Caco-2 (cell line): ENCODE results near the gene DOCK4. TPM values are rescaled to one million over a fixed set of nuclear protein-coding genes. Genes with fewer than 3 reads are reported as not detected.

Source experiments
- BruUV-seq: library from RNA; stranded (reverse); fragments of 400-500 nt; replicated peaks from 2 replicates; lab custom pipeline; 2021; lab: Mats Ljungman, UMichigan
- CTCF ChIA-PET: fragments of 300-600 bp; sonication (Branson Sonifier 250); formaldehyde crosslinking; loops from one replicate; lab custom pipeline; 2022; ENCODE audit warnings: antibody characterized with exemption; lab: Charles Lee
- POLR2A ChIA-PET: fragments of 300-600 bp; sonication (Branson Sonifier 250); formaldehyde crosslinking; loops from one replicate; lab custom pipeline; 2022; ENCODE audit warnings: antibody characterized with exemption; lab: Charles Lee
- DNase-seq, 2 experiments: peaks; one replicate each; pipeline versions ENCODE4 v3.0.0 to v3.0.0-alpha.2; 2020 to 2022
- H3K27me3 ChIP-seq: replicated peaks from 2 replicates; pipeline ENCODE4 v1.6.0; 2011; ENCODE audit warnings: low read length; ENCODE audit not compliant: control insufficient read depth, insufficient read depth
- H3K36me3 ChIP-seq: 2 replicates; pipeline ENCODE4 v1.5.1; 2011; ENCODE audit warnings: low read length; ENCODE audit not compliant: control insufficient read depth, insufficient read depth
- H3K4me1 ChIP-seq: fragments of 250-450 bp; sonication (Bioruptor Pico); 2 replicates; pipeline ENCODE4 v1.5.1; 2020; ENCODE audit warnings: mild to moderate bottlenecking
- H3K4me3 ChIP-seq: 2 replicates; pipeline ENCODE4 v1.5.1; 2011; ENCODE audit warnings: low read depth, mild to moderate bottlenecking, control low read depth, low read length
- H3K9me3 ChIP-seq: fragments of 250-450 bp; sonication (Bioruptor Pico); 2 replicates; pipeline ENCODE4 v1.5.1; 2020; ENCODE audit warnings: mild to moderate bottlenecking, moderate library complexity
- H3K27ac Mint-ChIP-seq: one replicate; pipeline ENCODE4 v1.8.0; 2022; ENCODE audit warnings: mixed read lengths; ENCODE audit not compliant: unreplicated experiment
- H3K27me3 Mint-ChIP-seq: one replicate; pipeline ENCODE4 v1.8.0; 2022; ENCODE audit warnings: mixed read lengths; ENCODE audit not compliant: insufficient read depth, unreplicated experiment
- H3K36me3 Mint-ChIP-seq: one replicate; pipeline ENCODE4 v1.8.0; 2022; ENCODE audit warnings: mild to moderate bottlenecking, mixed read lengths; ENCODE audit not compliant: insufficient read depth, unreplicated experiment
- H3K4me1 Mint-ChIP-seq: one replicate; pipeline ENCODE4 v1.8.0; 2022; ENCODE audit warnings: low read depth, mixed read lengths; ENCODE audit not compliant: unreplicated experiment
- H3K4me3 Mint-ChIP-seq: one replicate; pipeline ENCODE4 v1.8.0; 2022; ENCODE audit warnings: mild to moderate bottlenecking, moderate library complexity, mixed read lengths; ENCODE audit not compliant: unreplicated experiment
- H3K9me3 Mint-ChIP-seq: one replicate; pipeline ENCODE4 v1.8.0; 2022; ENCODE audit warnings: mixed read lengths; ENCODE audit not compliant: unreplicated experiment
- CTCF ChIP-seq, 2 experiments: fragments of 200-600 bp in 1 of 2; IDR thresholded peaks; 1 replicate in 1 of 2; 2 replicates in 1 of 2; pipeline versions ENCODE4 v1.5.1 to v1.8.0; 2011 to 2022; ENCODE audit warnings: antibody characterized with exemption in 1 of 2, control low read depth in 1 of 2, inconsistent platforms in 1 of 2, low read depth in 1 of 2, low read length in 1 of 2, mild to moderate bottlenecking in 1 of 2, moderate library complexity in 1 of 2; ENCODE audit not compliant: insufficient read depth in 1 of 2, severe bottlenecking in 1 of 2, unreplicated experiment in 1 of 2
- intact Hi-C: fragments of 100-400 bp; cut with micrococcal nuclease; formaldehyde crosslinking; loops from one replicate; pipeline ENCODE4 v1.10.0; 2022; ENCODE audit not compliant: unreplicated experiment
- total RNA-seq: library from RNA; stranded (reverse); gene quantifications from 2 replicates; pipeline ENCODE4 v1.2.3, GENCODE V29; 2022

The DOCK4 gene
- total RNA-seq, 1 experiment from 2014 or later = 2.0 TPM

- POLR2A ChIA-PET = no interaction called here
- BruUV-seq = no TSS peak
- Mint-ChIP-seq H3K36me3 (no peaks in the 10 kb centered on the region), H3K9me3 (no peaks in the 10 kb centered on the region), H3K4me1 (no peaks in the 10 kb centered on the region), H3K4me3 (no peak overlapping the region), H3K27me3 (no peaks in the 10 kb centered on the region), H3K27ac (no peak overlapping the region)
- Histone ChIP-seq H3K4me1 (peaks cover 3% of the 10 kb centered on the region; the same call in 1 of the 2 replicates), H3K36me3 (no peaks in the 10 kb centered on the region), H3K9me3 (no peaks in the 10 kb centered on the region), H3K27me3 (no peaks in the 10 kb centered on the region), H3K4me3 (no peak overlapping the region)
- intact Hi-C loops = loop anchor here (1.0 kb wide), 4 partner anchors 21 to 734 kb away; no protein-coding TSS in a partner anchor
- TF ChIP-seq CTCF (IDR thresholded peaks at IDR 0.05; ENCODE audit: insufficient read depth in 1 of 2, low read depth in 1 of 2, low read length in 1 of 2, severe bottlenecking in 1 of 2, unreplicated experiment in 1 of 2) = no peak
- DNase-seq = no peak
- CTCF ChIA-PET = interaction anchor here (1.0 to 1.7 kb wide), 6 partner anchors 8 to 651 kb away, joined by 3 to 43 read pairs (median 3); no protein-coding TSS in a partner anchor
These were observed 443.4 kb downstream of the DOCK4 start for GRCh38 chr7:111762799-111763198.

- Mint-ChIP-seq H3K9me3 (no peaks in the 10 kb centered on the region), H3K36me3 (no peaks in the 10 kb centered on the region), H3K4me3 (no peak overlapping the region), H3K27me3 (no peaks in the 10 kb centered on the region), H3K27ac (no peak overlapping the region), H3K4me1 (no peaks in the 10 kb centered on the region)
- no peak for DNase-seq
- H3K4me3 ChIP-seq = no peak overlapping the region
- no peaks in the 10 kb centered on the region for H3K9me3 ChIP-seq
- TF ChIP-seq CTCF (IDR thresholded peaks at IDR 0.05; ENCODE audit: insufficient read depth in 1 of 2, low read depth in 1 of 2, low read length in 1 of 2, severe bottlenecking in 1 of 2, unreplicated experiment in 1 of 2) = no peak
- POLR2A ChIA-PET = no interaction called here
- no peaks in the 10 kb centered on the region for H3K36me3 ChIP-seq
- no peaks in the 10 kb centered on the region for H3K27me3 ChIP-seq
- intact Hi-C loops = no loop called here
- peaks cover 3% of the 10 kb centered on the region; the same call in 1 of the 2 replicates for H3K4me1 ChIP-seq
- CTCF ChIA-PET = interaction anchor here (1.6 to 1.7 kb wide), 2 partner anchors 91 to 93 kb away, joined by 12 to 43 read pairs; no protein-coding TSS in a partner anchor
- no TSS peak for BruUV-seq
These were observed 444.0 kb downstream of the DOCK4 start for GRCh38 chr7:111762211-111762610.

DNA sequence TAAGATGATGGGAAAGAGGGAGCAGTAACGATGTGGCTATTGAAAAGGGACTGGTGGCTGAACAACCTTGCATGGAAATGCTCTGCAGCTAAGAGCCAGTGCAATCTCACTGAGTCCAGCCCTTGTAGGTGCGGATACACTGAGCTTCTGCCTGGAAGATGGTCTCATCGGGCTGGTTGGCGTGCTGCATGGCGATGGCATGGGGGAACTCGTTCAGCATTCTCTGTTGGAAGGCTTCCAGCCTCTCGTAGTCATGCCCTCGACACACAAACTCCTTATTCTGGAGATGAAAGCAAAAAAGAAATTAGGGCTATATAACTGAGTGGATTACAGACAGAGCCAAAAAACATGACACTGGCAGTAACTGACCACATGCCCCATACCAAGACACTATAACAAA, 446.2 kb downstream of the DOCK4 start:
- intact Hi-C loops = no loop called here
- CTCF ChIA-PET = no interaction called here

More for the DNA sequence above, 446.2 kb downstream of the DOCK4 start:
- Mint-ChIP-seq H3K27me3 (no peaks in the 10 kb centered on the region), H3K36me3 (no peaks in the 10 kb centered on the region), H3K4me1 (no peaks in the 10 kb centered on the region), H3K27ac (no peak overlapping the region), H3K4me3 (no peak overlapping the region), H3K9me3 (no peaks in the 10 kb centered on the region)
- Histone ChIP-seq H3K36me3 (no peaks in the 10 kb centered on the region), H3K27me3 (no peaks in the 10 kb centered on the region), H3K9me3 (no peaks in the 10 kb centered on the region), H3K4me3 (no peak overlapping the region), H3K4me1 (peaks cover 3% of the 10 kb centered on the region; the same call in 1 of the 2 replicates)
- TF ChIP-seq CTCF (IDR thresholded peaks at IDR 0.05; ENCODE audit: insufficient read depth in 1 of 2, low read depth in 1 of 2, low read length in 1 of 2, severe bottlenecking in 1 of 2, unreplicated experiment in 1 of 2) = no peak
- no TSS peak for BruUV-seq
- POLR2A ChIA-PET = no interaction called here
- DNase-seq = no peak
